Astrocyte (in vitro differentiated cells and primary cell): Measurements from ENCODE around the gene BMPR1A.

Source experiments
- CTCF ChIP-seq: IDR thresholded peaks from 2 replicates; pipeline ENCODE4 v1.5.1; 2011; ENCODE audit warnings: low read depth, mild to moderate bottlenecking, inconsistent platforms, low read length, moderate library complexity; ENCODE audit not compliant: insufficient read depth
- EZH2 ChIP-seq: IDR thresholded peaks from 2 replicates; pipeline ENCODE4 v1.6.1; 2012; ENCODE audit warnings: mild to moderate bottlenecking, low read length, inconsistent platforms; ENCODE audit not compliant: insufficient read depth

DNA sequence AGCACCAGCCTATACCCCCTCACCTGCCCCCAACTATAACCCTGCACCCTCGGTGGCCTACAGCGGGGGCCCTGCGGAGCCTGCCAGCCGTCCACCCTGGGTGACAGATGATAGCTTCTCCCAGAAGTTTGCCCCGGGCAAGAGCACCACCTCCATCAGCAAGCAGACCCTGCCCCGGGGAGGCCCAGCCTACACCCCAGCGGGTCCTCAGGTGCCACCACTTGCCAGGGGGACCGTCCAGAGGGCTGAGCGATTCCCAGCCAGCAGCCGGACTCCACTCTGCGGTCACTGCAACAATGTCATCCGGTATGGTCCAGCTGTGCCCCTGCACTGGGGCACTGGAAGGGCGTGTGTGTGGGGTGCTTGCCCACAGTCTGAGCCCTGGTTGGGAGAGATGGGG lies 40.0 kb upstream of the BMPR1A start:
- TF ChIP-seq CTCF: no peak
- TF ChIP-seq EZH2: no peak
